Measurements from ENCODE around the gene CPNE4.

DNA sequence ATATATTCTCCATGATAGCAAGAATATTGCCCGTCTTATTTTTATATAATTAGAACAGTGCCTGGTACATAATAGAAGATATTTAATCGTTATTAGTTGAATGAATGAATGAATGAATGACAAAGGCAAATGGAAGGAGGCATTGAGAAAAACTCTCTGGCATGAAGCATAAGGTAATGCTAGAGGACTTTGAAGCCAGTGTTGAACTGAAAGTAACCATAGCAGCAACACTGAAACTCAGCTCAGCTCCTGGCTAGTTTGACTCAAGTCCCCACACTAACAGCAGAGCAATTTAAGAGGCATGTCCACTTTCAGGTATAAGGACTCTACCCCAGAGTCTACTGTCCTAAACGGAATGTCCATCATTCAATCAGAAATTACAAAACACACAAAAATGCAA is 227.0 kb downstream of the CPNE4 start:
- TF ChIP-seq, protein P1, sequence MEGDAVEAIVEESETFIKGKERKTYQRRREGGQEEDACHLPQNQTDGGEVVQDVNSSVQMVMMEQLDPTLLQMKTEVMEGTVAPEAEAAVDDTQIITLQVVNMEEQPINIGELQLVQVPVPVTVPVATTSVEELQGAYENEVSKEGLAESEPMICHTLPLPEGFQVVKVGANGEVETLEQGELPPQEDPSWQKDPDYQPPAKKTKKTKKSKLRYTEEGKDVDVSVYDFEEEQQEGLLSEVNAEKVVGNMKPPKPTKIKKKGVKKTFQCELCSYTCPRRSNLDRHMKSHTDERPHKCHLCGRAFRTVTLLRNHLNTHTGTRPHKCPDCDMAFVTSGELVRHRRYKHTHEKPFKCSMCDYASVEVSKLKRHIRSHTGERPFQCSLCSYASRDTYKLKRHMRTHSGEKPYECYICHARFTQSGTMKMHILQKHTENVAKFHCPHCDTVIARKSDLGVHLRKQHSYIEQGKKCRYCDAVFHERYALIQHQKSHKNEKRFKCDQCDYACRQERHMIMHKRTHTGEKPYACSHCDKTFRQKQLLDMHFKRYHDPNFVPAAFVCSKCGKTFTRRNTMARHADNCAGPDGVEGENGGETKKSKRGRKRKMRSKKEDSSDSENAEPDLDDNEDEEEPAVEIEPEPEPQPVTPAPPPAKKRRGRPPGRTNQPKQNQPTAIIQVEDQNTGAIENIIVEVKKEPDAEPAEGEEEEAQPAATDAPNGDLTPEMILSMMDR (IDR thresholded peaks at IDR 0.05 in 8 of 11, conservative IDR thresholded peaks at IDR 0.05 in 3 of 11): no peak
- TF ChIP-seq POLR2AphosphoS5 (IDR thresholded peaks at IDR 0.05): no peak
